Upper lobe of left lung (tissue), 6 donors: Measurements from ENCODE around the gene COL20A1. TPM values are rescaled to one million over a fixed set of nuclear protein-coding genes. Genes with fewer than 3 reads are reported as not detected.

ENCODE experiments used
- ATAC-seq, 2 donors: fragments of 200-7000 bp; cut with Tn5 transposase; one replicate each; pipeline ENCODE4 v1.9.1; 2022; ENCODE audit warnings: mild to moderate bottlenecking in 2 of 2, moderate library complexity in 2 of 2; ENCODE audit not compliant: low FRiP score in 2 of 2
- DNase-seq, 2 donors: peaks; one replicate each; pipeline ENCODE4 v3.0.0-alpha.2; 2019 to 2020
- H3K27ac ChIP-seq, 4 donors: fragments of 200-600 bp; sonication (generic); one replicate each; pipeline ENCODE4 v1.5.1; 2016 to 2019
- H3K27me3 ChIP-seq, 4 donors: fragments of 200-600 bp; sonication (generic); one replicate each; pipeline ENCODE4 v1.5.1; 2017 to 2019
- H3K36me3 ChIP-seq, 4 donors: fragments of 200-600 bp; sonication (generic); one replicate each; pipeline ENCODE4 v1.5.1; 2016 to 2019
- H3K4me1 ChIP-seq, 4 donors: fragments of 200-600 bp; sonication (generic); one replicate each; pipeline ENCODE4 v1.5.1; 2018 to 2019
- H3K4me3 ChIP-seq, 4 donors: fragments of 200-600 bp; sonication (generic); one replicate each; pipeline ENCODE4 v1.5.1; 2017 to 2019; ENCODE audit warnings: mild to moderate bottlenecking in 2 of 4, moderate library complexity in 1 of 4
- H3K9me3 ChIP-seq, 4 donors: fragments of 200-600 bp; sonication (generic); one replicate each; pipeline ENCODE4 v1.5.1; 2018 to 2019
- CTCF ChIP-seq, 6 experiments: fragments of 450-650 bp in 4 of 6; fragments of 200-600 bp in 2 of 6; sonication (generic) in 2 of 6; IDR thresholded peaks; one replicate each; pipeline ENCODE4 v1.5.1; 2016 to 2019; ENCODE audit warnings: antibody characterized with exemption in 6 of 6
- EP300 ChIP-seq, 4 donors: sonication (generic); formaldehyde crosslinking; IDR thresholded peaks; one replicate each; pipeline ENCODE4 v1.5.1; 2017; ENCODE audit warnings: antibody characterized with exemption in 4 of 4, control low read depth in 2 of 4
- POLR2A ChIP-seq, 4 donors: fragments of 450-650 bp; IDR thresholded peaks; one replicate each; pipeline ENCODE4 v1.5.1; 2016 to 2017; ENCODE audit warnings: antibody characterized with exemption in 4 of 4, mild to moderate bottlenecking in 2 of 4
- POLR2AphosphoS5 ChIP-seq, 2 donors: sonication (generic); formaldehyde crosslinking; IDR thresholded peaks; one replicate each; pipeline ENCODE4 v1.5.1; 2017; ENCODE audit warnings: antibody characterized with exemption in 2 of 2
- WGBS, 2 donors: methylation state at CpG; one replicate each; pipeline ENCODE4 v1.1.5; 2017 to 2018; 5-methylcytosine and 5-hydroxymethylcytosine counted together
- total RNA-seq, 6 donors: library from RNA; depleted of rRNA in 4 of 6; stranded (reverse); fragments of >200 nt in 4 of 6; gene quantifications; one replicate each; pipeline versions ENCODE4 v1.1.0 to v1.2.1, GENCODE V29; 2016 to 2021
- donor health status: DM: no; HTN: no; CAD: no; lungs with moderate emphysema.
- donor health status: DM: no; HTN: yes; CAD: no; lungs with severe emphysema.

The COL20A1 gene
- total RNA-seq, 6 donors from 2014 or later, result 0.03 TPM; not detected in 5

- TF ChIP-seq POLR2AphosphoS5 (IDR thresholded peaks at IDR 0.05), result no peak
- no peak for TF ChIP-seq EP300 (IDR thresholded peaks at IDR 0.05)
- no peak for TF ChIP-seq POLR2A (IDR thresholded peaks at IDR 0.05)
- TF ChIP-seq CTCF (IDR thresholded peaks at IDR 0.05), result no peak
- whole genome bisulfite sequencing, 2 donors, result 12 to 21% methylated on average over 13 to 16 of the region's 16 CpGs
- no peak for DNase-seq
- no peaks in the 10 kb centered on the region for H3K9me3 ChIP-seq
- no peak overlapping the region for H3K27ac ChIP-seq
- H3K4me3 ChIP-seq, result peak overlapping the region in 1 of 4 donors; percentile 42
- H3K4me1 ChIP-seq, result peaks cover 13 to 22% (median 15%) of the 10 kb centered on the region in 4 donors
- peaks cover 1 to 40% (median 19%) of the 10 kb centered on the region in 4 donors for H3K27me3 ChIP-seq
- ATAC-seq, result no peak
- no peaks in the 10 kb centered on the region for H3K36me3 ChIP-seq
These were observed 39.9 kb upstream of the COL20A1 start for GRCh38 chr20:63253065-63253437.

DNA sequence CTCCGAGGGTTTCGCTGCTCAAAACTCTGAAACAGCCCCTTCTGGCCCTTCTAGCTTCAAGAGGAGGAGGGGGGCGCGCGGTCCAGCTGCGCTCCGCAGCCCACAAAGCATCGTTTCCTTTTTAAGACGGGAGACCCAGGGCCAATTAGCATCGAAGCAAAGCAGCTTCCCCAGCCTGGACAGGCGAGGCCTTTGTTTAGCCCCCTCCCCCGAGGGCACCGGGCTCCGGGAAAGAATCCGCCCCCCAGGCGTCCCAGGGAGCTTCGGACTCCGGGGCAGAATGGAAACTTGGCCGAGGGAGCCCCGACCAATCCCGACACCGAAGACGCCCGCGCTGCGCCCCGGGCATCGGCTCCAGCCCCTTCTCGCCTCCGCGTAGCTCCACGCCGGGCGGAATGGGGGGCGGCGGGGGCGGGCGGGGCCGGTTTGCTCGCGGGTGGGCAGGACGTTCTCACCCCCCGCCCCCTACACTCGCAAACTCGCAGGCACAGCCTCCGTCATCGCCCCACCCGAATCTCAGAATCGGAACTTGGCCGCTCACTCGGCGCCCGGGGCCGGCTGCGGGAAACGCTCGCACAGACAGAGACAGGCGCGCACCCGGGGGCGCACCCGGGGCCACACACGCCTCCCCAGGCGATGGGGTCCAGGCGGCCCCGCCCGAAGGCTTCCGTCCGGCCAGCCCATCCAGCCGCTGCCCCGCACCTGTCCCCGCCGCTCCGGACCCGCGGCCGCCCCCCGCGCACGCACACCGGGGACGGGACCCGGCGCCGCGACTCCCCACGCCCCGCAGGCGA is 39.4 kb upstream of the COL20A1 start:
- Histone ChIP-seq H3K4me3 (peak overlapping the region in 3 of 4 donors; percentile 11 to 42 (median 36)), H3K9me3 (no peaks in the 10 kb centered on the region), H3K27ac (no peak overlapping the region), H3K36me3 (no peaks in the 10 kb centered on the region), H3K4me1 (peaks cover 13 to 22% (median 15%) of the 10 kb centered on the region in 4 donors), H3K27me3 (peaks cover 1 to 35% (median 19%) of the 10 kb centered on the region in 4 donors)
- ATAC-seq (peak in 1 of 2 donors; percentile 21), DNase-seq (peak in 1 of 2 donors; percentile 79)
- no peak for TF ChIP-seq CTCF (IDR thresholded peaks at IDR 0.05)
- TF ChIP-seq POLR2AphosphoS5 (IDR thresholded peaks at IDR 0.05), result no peak
- no peak for TF ChIP-seq POLR2A (IDR thresholded peaks at IDR 0.05)
- no peak for TF ChIP-seq EP300 (IDR thresholded peaks at IDR 0.05)
- WGBS, 2 donors, result 0 to 1% methylated on average over 25 to 27 of the region's 89 CpGs

- no peaks in the 10 kb centered on the region for H3K9me3 ChIP-seq
- H3K4me1 ChIP-seq, result peaks cover 13 to 22% (median 15%) of the 10 kb centered on the region in 4 donors
- 0% methylated on average over 7 of the region's 46 CpGs for WGBS, 2 donors
- TF ChIP-seq EP300 (IDR thresholded peaks at IDR 0.05), result no peak
- no peak for TF ChIP-seq CTCF (IDR thresholded peaks at IDR 0.05)
- TF ChIP-seq POLR2AphosphoS5 (IDR thresholded peaks at IDR 0.05), result no peak
- TF ChIP-seq POLR2A (IDR thresholded peaks at IDR 0.05), result no peak
- no peaks in the 10 kb centered on the region for H3K36me3 ChIP-seq
- DNase-seq (no peak), ATAC-seq (no peak)
- H3K27me3 ChIP-seq, result peaks cover 1 to 35% (median 19%) of the 10 kb centered on the region in 4 donors
- H3K27ac ChIP-seq, result no peak within 1 kb of the TSS
- H3K4me3 ChIP-seq, result peak within 1 kb of the TSS in 3 of 4 donors; percentile 11 to 42 (median 36)
These were observed 38.8 kb upstream of the COL20A1 start, which contains the start of gene NKAIN4 for GRCh38 chr20:63254232-63254605. Gene NKAIN4 (minus strand): TSS chr20:63254463. CDS start chr20:63254450, 13 bp downstream.

GRCh38 chr20:63254606-63255384 is 38.2 kb upstream of the COL20A1 start:
- ATAC-seq, result no peak
- H3K36me3 ChIP-seq, result no peaks in the 10 kb centered on the region
- DNase-seq, result peak in 1 of 2 donors; percentile 80
- H3K27ac ChIP-seq, result no peak overlapping the region
- 13 to 19% methylated on average over 9 to 25 of the region's 56 CpGs for WGBS, 2 donors
- H3K4me3 ChIP-seq, result no peak overlapping the region
- no peaks in the 10 kb centered on the region for H3K9me3 ChIP-seq
- H3K4me1 ChIP-seq, result peaks cover 13 to 22% (median 15%) of the 10 kb centered on the region in 4 donors
- peaks cover 1 to 35% (median 19%) of the 10 kb centered on the region in 4 donors for H3K27me3 ChIP-seq
- TF ChIP-seq EP300 (IDR thresholded peaks at IDR 0.05) (no peak), POLR2AphosphoS5 (IDR thresholded peaks at IDR 0.05) (no peak), POLR2A (IDR thresholded peaks at IDR 0.05) (no peak), CTCF (IDR thresholded peaks at IDR 0.05) (no peak)
